Skeletal muscle tissue (tissue), 4 donors: ENCODE data around the gene FGF1. TPM values are rescaled to one million over a fixed set of nuclear protein-coding genes. Genes with fewer than 3 reads are reported as not detected.

Experiments
- H3K27ac ChIP-seq: one replicate; pipeline ENCODE4 v1.7.0; 2013; ENCODE audit warnings: mild to moderate bottlenecking, low read depth, low read length, inconsistent platforms
- H3K27me3 ChIP-seq, 3 donors: one replicate each; pipeline ENCODE4 v1.7.0; 2013; ENCODE audit warnings: low read length in 3 of 3; ENCODE audit not compliant: control insufficient read depth in 3 of 3, insufficient read depth in 3 of 3
- H3K36me3 ChIP-seq, 3 donors: one replicate each; pipeline ENCODE4 v1.7.0; 2013; ENCODE audit warnings: low read length in 3 of 3; ENCODE audit not compliant: control insufficient read depth in 3 of 3, insufficient read depth in 3 of 3
- H3K4me1 ChIP-seq, 3 donors: one replicate each; pipeline ENCODE4 v1.7.0; 2013; ENCODE audit warnings: low read length in 3 of 3, mild to moderate bottlenecking in 3 of 3; ENCODE audit not compliant: control insufficient read depth in 3 of 3, insufficient read depth in 3 of 3
- H3K4me3 ChIP-seq, 3 donors: one replicate each; pipeline ENCODE4 v1.7.0; 2013; ENCODE audit warnings: low read length in 3 of 3
- H3K9ac ChIP-seq, 3 donors: one replicate each; pipeline ENCODE4 v1.7.0; 2013; ENCODE audit warnings: low read length in 3 of 3, mild to moderate bottlenecking in 3 of 3, moderate library complexity in 2 of 3, low read depth in 1 of 3
- H3K9me3 ChIP-seq, 3 donors: one replicate each; pipeline ENCODE4 v1.7.0; 2013; ENCODE audit warnings: low read length in 3 of 3; ENCODE audit not compliant: control insufficient read depth in 3 of 3
- total RNA-seq: library from RNA; depleted of rRNA; stranded (reverse); fragments of >200 nt; gene quantifications from one replicate; pipeline ENCODE4 v1.2.3, GENCODE V29; 2014
- donor health status: Osteomylitis.

FGF1 gene
- total RNA-seq, 1 donor from 2014 or later, result 2.6 TPM

DNA sequence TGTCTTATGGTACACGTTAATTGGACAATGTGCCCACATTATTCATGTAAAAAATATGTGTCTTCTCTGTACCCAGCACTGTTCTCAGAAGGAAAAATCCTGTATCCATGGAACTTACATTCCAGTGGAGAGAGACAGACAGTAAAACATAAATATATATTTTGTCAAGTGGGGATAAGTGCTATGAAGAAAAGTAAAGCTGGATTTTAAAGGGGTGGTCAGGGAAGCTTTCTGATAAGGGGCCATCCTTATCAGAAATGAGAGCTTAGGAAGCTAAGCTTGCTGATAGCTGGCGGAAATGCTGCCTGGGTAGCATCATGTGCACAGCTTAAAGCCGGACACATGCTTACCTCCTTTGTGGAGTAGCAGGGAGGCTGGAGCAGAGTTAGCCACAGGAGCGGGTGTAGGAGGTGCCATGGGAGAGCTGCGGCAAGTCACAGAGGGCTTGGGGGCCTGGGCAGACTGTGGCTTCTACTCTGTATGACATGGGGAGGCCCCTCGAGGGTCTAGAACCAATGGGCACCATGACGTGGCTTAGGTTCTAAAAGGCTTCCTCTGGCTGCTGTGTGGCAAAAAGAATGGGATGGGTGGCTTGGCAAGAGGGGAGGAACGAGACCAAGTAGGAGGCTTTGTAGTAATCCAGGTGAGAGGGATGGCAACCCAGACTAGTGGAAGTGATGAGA, 141.7 kb downstream of the FGF1 start:
- H3K27me3 ChIP-seq, result peaks cover 0 to 3% (median 0%) of the 10 kb centered on the region in 3 donors
- no peak overlapping the region for H3K27ac ChIP-seq
- H3K4me3 ChIP-seq, result no peak overlapping the region
- peaks cover 0 to 15% (median 4%) of the 10 kb centered on the region in 3 donors for H3K4me1 ChIP-seq
- H3K9ac ChIP-seq, result no peak overlapping the region
- no peaks in the 10 kb centered on the region for H3K9me3 ChIP-seq
- no peaks in the 10 kb centered on the region for H3K36me3 ChIP-seq

DNA sequence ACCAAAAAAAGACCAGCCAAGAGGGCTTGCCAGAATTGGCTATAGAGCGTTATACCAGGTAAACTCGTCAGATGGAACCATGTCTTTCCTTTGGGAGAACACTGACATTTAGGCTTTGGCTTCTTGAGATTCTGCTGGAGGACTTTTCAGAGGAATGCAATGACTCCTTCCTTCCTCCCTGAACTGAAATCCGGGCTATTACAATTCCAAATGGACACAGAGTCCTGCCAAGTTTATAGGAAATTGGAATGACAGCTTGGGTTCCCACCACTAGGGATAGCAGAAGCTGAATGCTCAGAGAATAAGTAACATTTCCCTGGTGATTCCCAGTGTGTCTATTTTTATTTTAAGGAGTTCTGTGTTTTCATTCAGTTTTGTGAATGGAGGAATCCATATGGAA, 143.0 kb downstream of the FGF1 start:
- Histone ChIP-seq H3K9ac (no peak overlapping the region), H3K27ac (no peak overlapping the region), H3K4me3 (no peak overlapping the region), H3K4me1 (peaks cover 0 to 12% (median 4%) of the 10 kb centered on the region in 3 donors), H3K36me3 (no peaks in the 10 kb centered on the region), H3K27me3 (peaks cover 0 to 3% (median 0%) of the 10 kb centered on the region in 3 donors), H3K9me3 (no peaks in the 10 kb centered on the region)

Other genes starting within 250 kb of the FGF1 start
- gene ARHGAP26, start 84.3 kb upstream of the FGF1 start, total RNA-seq, result 28.7 TPM